DMS53 treated with DMSO at 0.1 percent for 48 hours (cell line): Measurements from ENCODE around the gene FAM120B.

Experiments
- DNase-seq: peaks from one replicate; lab custom pipeline; 2025; ENCODE audit not compliant: unreplicated experiment; lab: John Stamatoyannopoulos, UW

The FAM120B gene

DNA sequence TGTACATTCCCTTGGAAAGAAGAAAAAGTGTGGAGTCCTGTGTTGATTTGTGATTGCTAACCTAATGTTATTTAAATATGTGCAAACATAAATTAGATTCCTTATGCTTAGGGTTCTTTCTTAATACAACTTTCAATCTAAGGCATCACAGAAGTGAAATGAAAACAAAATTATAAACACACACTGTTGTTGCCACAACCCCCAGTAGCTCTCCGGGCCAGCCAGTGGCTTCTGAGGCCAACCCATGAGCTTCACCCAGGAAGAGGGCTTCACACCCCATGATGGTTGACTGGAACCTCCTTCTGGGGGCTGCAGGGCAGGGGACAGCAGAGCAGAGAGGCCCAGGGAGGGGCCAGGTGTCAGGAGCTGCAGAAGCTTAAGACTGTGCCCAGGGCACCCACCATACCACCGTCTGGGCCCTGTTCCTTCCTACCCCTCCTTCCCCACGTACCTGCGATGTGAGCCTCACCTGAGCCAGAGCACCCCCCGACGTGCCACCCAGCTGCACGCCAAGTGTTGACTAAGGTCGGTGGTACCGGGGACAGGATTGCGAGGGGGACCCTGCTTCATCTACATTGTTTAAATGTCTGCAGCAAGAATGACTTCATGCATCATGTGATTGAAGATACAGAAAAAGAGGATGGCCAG is 110.5 kb downstream of the FAM120B start:
- DNase-seq, result no peak

DNA sequence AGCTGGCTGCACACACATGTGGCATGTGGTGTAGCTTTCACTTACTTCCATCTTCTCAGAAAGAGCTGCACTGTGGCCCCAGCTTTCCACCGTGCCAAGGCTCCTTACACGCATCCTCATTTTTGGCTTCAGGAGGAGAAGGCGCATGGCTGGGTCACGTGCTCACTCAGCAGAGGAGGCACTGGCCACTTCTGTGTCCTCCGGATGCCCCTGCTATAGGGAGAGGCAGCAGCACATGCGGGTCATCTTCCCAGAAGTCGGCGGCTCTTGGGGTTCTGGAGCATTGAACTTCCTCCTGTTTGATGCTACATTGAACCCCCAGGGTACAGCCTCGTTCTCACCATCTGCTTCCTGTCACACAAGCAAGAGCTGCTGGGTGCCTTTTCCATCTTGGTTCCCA is 111.3 kb downstream of the FAM120B start:
- no peak for DNase-seq

DNA sequence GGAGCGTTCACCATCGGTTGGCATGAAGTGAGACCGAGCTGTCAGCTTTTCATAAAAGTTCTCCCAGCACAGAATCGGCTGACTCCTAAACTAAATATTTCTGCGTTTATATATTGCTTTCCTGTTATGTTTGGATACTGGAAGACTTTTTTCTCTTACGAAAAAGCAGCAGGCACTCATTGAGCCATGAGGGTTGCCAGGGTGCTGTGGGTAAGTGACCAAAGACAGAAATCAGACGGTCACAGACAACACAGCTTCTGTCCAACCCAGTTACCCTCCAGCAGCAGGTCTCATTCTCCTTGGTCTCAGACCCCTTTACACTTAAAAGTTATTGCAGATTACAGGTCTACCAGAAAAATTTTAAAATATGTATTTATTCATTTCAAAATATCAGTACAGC is 113.7 kb downstream of the FAM120B start:
- DNase-seq, result no peak

DNA sequence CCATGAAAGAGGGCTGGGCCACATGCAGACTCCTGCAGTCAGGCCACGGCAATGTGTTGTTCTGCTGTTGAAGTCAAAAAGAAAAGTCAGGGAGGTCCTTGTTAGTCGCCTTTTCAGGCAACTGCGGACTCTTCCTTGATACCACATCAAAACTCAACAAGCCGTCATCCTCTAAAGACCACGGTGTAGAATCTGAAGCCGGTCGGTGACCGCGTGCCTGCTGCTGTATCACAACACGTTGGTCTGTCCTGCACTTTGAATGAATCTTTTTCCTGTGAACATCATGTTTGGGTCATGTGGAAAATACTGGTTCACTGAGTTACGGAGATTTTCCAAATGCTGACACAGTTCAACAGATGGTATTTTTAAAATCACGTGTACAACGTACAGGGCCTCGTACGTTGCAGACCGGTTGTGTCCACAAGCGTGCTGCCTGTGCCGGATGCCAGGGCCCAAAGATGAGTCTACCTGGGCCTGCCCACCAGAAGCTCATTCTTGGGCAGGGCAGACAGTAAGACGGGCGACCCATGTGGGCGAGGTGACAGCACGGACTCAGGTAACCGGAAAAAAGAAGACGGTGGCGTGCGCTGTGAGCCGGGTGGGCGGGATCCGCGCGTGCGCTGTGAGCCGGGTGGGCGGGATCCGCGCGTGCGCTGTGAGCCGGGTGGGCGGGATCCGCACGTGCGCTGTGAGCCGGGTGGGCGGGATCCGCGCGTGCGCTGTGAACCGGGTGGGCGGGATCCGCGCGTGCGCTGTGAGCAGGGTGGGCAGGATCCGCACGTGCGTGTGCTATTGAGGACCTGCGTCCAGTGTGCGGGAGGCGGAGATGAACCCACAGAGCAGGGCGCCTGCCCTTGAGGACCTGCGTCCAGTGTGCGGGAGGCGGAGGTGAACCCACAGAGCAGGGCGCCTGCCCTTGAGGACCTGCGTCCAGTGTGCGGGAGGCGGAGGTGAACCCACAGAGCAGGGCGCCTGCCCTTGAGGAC is 114.5 kb downstream of the FAM120B start:
- DNase-seq, result no peak

DNA sequence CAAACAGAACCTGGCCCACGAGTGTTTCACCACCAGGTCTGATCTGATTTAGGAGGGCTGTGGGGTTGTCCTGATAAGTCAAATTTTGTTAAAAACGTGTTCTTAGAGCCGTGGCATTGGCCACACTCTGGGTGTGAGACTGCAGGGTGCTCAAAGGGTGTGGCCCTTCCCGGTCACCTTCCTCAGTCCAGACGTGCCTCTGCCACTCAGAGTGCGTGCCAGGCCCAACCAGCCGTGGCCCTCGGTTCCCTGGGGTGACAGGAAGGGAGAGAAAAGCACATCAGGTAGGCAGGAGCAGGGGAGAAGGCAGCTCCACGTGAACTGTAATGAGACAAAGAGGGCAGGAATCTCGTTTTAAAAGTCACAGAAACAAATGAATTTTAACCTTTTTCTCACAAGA is 115.4 kb downstream of the FAM120B start:
- no peak for DNase-seq

DNA sequence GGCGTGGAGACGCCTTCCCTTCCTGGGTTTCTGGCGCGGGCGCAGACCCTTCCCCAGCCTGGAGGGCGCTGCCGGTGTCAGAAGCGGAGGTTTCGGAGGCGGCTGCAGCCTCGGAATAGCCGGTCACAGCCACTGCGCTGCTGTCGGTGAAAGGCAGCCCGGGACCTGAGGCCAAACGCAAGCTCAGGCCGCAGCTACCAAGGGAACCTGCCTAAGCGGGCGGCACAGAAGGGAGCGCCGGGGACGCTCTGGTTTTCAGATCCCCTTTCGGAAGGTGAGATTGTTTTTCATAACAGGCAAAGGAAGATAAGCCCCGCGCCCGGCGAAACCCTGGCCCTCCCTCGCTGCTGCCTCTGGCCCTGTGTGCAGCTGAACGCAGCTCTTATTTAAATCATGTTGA is 116.5 kb downstream of the FAM120B start:
- DNase-seq, result no peak

DNA sequence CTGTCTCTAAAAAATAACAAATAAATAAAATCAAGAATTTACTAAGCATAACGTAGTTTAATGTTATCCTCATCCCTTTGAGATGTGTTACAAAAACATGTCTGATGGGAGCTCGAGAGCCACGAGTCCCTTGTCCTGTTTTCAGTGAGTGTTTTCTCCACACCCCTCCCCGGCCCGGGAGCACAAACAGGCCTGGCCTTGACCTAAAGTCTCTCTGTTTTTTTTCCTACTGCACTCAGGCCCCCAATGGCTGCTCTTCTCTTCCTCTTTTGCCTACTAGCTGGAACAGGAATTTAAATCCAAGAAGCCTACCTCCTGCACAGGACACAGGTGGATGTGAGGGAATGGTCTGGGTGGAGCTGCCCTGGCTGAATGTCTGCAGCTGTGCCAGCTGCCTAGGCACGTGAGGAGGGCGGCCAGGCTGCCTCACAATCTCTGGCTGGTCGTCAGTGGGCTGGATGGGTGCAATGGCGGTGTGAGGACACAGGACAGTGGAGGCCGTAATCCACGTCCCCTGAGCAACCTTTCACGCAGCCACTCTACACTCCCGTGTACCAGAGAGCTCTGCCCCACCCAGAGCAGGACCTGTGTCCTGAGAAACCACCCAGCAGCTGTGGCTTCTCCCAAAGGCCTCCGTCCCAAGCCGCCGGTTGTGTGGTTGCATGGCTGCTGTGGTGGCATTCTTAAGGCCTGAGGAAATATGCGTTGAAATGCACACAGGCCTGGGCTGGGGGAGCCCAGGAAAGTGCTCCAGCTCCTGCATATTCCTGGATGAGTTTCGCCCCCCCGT is 117.5 kb downstream of the FAM120B start:
- DNase-seq, result no peak

DNA sequence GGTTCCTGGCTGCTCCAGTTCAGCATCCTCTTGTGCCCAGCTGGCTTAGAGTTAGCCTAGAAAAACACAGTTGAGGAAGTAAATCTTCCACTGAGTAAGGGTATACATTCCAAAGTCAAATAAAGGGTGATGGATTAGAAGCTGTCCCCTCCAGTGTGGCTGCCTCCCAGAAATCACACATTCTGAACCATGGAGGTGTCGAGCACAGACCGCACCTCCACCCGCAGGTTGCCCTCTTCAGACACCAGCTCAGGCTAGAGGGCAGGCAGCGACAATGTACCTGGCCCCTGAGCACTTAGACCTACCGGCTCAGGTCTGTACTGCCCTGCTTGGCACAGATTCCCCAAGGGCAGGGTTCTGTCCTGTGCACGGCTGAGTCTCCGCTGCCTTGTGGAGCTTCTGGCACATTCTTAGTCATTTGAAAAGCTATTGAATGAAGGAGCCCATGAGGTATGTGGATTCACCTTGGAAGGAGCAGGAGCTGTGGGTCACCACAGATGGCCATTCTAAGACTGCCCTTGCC is 118.1 kb downstream of the FAM120B start:
- no peak for DNase-seq

DNA sequence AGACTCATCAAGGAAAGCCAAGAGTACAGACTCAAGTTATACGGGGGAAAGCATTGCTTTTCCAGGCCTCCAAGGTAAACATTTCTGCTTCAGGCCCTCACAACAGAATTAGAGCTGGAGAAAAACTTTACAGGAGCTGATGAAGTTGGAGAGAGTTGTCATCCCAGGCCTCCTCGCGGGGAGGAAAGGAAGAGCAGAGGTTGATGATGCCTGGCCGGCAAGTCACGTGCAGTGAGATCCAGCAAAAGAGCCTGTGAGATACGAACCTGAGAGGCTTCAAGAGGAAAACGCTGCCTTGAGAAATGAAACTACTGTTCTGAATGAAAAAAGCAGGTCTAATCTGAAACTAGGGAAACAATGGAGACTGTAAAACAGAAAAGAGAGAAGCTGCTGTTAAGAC is 122.9 kb downstream of the FAM120B start:
- peak; percentile 52 for DNase-seq

DNA sequence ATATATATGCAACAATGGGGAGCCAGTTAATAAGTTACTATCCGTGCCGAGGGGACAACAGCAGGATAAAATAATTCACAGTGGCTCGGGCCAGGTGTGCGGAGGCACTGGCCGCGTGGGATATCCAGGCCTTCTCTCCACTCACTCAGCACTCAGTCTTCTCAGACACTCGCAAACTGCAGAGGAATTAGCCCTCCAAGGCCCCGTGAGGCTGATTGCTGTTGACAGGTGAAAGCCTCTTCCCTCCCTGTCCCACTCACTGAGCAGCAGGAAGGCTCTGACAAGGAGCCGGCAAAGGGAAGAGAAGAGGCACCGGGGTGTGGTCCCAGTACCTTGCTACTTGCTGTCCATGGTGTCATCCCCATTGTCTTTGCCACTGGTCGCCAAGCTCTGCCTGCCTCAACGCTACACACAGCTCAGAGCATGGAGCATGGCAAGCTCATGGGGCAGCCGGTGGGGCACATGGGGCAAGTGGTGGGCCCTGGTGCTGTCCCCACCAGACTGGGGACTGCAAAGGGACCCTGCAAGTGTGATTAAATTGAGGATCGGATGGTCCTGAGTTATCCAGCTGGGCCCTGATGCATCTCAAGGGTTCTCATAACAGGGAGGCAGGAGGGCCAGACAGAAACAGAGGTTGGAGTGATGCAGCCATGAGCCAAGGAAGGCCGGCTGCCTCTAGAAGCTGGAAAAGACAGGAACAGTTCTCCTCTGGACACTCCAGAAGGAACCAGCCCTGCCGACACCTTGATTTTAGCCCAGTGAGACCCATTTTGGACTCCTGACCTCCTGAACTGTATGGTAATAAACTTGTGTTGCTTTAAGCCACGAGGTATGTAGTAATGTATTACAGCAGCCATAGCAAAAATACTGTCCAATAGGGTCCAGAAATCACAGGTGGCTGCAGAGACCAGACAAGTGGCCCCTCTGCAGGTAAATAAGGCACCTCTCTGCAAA is 126.9 kb downstream of the FAM120B start:
- DNase-seq, result peak; percentile 6

DNA sequence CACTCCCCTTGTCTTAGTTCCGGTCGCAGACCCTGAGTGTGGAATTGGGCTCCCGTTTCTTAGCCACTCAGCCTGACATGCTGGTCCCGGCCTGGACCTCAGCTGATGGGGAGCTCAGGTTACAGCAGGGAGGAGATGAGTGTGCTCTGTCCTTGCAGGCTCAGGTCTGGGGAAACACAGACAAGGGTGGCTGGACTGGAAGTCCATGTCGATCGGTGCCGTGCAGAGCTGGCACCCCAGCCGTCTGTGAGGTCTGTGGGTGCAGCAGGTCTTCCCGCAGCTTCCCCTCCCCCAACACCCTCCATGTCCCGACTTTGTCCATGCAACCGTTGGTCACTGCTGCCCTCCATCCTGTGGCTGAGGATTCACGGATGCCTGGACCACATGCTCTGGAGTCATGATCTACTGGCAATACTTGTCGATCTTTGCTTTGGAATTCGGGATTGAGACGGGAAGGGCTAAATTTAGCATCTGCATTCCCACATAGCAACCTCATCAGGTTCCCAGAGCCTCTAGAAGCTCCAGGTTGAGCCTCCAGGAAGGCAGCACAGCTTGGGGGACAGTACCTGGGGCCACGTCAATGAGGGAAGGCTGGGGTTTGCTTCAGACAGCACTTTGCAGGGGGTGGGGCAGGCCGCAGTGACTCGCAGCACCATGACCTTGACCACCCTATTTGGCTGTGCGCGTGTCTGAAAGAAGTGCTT is 127.7 kb downstream of the FAM120B start:
- peak; percentile 20 for DNase-seq

DNA sequence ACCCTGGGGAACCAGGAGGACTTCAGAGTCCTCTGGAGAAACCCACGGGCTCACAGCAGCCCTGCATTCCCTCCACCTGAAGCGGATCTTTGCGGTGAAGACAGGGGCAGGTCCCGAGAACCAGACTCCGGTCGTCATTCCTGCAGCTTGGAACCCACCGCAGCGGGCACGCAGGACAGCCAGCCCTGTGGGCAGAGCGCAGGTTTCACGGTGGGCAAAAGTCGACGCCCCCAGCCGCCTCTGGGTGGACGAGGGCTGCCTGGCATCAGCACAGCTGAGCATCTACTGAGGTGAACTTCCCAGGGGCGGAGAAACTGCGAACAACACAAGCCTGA is 128.2 kb downstream of the FAM120B start:
- DNase-seq, result no peak

DNA sequence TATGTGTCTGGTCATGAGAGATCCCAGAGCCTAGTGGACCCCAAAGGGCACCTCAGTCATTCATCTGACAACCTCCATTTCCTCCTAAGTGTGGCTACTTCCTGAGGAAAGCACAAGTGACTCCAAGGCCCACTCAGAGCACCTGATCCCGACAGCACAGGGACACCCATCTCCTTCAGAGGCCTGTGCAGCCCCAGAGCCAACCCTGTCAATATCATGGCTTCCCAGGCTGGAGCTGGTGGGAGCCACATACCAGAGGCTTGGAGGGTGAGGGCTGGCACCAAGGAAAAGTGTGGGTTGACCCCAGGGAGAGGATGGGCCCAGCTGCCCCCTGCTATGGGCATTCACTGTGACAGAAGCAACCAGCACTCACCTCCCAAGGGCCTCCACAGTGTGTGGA is 129.2 kb downstream of the FAM120B start:
- no peak for DNase-seq

DNA sequence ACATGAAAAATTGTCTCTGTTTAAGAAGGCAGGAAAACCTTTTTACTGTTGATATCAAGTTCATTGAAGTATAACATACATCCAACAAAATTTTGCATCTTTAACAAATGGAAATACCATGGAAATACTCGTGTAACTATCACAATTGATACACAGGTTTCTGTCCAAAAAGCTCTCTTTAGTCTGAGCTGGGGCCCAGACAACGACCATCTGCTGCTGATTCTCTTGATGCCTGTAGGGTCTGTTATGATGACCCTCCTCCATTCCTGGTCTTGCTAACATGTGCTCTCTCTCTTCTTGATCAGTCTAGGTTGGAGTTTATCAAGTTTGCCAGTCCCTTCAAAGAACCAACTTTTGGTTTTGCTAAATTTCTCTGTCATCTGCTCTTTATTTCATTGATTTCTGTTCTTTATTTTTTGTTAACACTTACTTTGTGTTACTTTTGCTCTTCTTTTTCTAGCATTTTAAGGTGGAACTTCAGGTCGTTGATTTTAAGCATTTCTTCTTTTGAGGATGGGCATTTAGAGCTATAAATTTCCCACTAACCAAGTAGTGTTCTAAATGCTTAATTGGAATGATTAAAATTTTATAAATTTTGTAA is 129.8 kb downstream of the FAM120B start:
- DNase-seq, result no peak

DNA sequence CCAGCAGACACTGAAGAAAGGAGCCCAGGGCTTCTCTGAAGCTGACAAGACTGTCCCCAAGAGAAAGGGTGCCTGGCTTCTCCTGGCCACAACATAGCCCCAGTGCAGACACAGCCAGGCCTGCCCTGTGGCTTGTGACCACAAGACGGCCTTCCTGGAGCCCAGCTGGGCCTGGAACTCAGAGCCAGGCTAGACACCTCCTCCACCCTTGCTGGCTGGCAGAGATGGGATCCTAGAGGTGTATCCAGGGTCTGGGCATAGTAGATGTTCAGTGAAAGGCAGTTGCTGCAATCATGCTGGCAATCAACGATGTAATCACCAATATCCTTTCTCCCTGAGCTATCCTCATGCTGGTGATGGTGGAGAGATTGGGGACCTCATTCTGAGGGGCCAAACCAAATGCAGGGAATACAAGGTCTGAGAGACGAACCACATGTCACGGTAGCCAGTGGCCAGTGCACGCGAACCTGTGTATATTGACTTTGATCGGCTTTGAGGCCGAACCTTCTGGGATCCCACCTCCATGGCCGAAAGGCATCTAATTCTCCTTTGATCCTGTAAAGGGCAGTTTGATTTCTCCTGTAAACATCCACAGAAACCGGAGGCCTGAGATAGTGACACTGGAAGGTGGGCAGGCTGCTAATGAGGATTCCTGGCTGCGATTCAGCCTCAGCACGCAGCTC is 131.3 kb downstream of the FAM120B start:
- DNase-seq, result no peak

DNA sequence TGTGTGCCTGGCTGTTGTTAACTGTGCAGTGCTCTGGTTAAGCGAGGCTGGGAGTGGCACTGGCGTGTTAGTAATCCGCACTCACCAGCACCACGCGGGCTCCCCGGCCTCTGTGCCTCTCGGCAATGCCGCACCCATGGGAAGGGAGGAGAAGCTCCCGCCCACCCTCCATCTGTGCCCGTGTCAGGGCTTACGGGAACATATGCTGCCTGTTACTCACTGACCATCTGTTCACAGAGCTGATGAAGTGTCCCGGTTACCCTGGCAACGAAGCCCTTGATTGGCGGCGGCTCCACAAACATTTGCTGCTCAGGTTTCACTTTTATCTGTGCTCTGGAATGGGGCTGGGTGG is 131.8 kb downstream of the FAM120B start:
- peak; percentile 92 for DNase-seq

DNA sequence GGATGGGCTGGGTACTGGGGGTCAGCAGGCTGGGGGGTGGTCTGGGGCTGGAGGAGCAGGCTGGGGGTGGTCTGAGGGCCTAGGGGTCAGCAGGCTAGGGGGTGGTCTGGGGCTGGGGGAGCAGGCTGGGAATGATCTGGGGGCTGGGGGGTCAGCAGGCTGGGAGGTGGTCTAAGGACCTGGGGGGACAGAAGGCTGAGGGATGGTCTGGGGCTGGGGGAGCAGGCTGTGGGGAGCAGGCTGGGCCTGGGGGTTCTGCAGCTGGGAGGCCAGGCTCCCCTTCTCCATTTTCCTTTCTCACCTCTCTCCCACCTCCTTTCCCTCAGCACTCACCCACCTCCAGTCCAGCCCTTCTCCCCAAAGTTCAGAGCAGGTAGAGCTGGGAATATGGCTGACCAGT is 132.3 kb downstream of the FAM120B start:
- DNase-seq, result no peak

DNA sequence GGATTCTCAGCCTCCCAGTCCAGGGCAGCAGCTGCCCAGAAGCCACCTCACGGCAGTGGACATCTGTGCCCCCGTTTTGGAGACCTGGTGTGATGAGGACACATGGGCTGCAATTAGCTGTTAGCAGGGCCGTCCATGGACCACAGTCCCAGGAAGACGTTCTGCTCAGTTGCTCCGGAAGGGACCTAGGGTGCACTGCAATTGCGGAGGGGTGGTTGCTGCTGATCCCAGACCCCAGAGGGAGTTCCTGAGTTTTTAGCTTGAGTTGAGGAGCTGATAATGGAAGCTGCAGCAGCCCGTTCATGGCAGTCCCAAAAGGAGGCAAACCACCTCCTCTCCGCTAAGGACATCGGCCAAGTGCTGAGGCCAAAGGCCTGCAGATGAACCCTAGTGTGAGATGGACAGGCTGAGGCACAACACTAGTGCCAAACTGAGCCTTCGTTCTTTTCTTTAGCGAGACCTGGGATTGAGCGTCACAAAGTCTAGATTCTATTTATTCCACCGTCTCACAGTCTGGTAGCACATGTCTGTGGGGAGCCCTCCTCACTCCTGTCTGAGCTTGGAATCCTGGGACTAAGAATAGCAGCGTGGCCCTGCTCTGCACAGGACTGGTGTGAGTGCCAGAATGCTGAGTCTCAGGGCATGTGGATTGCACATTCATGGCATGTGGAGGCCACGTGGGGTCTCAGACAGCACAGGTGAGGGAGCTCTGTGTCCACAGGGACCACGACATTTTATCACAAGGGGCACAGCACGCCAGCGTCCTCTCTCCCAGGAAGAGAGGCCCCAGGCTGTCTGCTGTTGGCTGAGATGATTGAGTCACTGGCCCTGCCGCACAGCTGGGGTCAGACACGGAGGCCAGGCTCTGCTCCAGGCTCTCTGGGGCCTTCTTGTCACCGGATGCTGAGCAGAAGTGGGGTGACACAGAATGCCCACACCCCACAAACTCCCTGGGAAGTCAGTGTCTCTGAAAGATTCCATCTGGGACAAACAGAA is 133.1 kb downstream of the FAM120B start:
- no peak for DNase-seq
